GM18907 (cell line): ENCODE data around the gene MAP2K7.
"Not testable (repeated sequence)": the region's sequence is repeated elsewhere in the genome, so short reads cannot be mapped to it uniquely, and the experiment has no call there.

ENCODE experiments used
- ATAC-seq: cut with Tn5 transposase; IDR thresholded peaks from one replicate; pipeline ENCODE4 v1.9.1; 2021; ENCODE audit warnings: mild to moderate bottlenecking, moderate library complexity; ENCODE audit not compliant: unreplicated experiment

MAP2K7 gene

DNA sequence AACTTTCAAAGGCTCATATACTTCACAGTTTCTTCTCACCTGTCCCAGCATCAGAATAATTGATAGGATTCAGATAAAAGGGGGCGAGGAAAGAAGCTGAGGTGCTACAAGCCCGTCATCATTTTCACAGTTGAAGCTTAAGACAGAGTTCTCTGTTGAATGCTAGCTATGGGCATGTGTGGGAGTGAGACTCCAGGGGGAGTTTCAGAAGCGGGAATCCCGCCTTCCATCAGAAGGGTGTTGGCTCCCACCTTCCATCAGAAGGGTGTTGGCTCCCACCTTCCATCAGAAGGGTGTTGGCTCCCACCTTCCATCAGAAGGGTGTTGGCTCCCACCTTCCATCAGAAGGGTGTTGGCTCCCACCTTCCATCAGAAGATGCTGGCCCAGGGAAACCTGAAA, 57.4 kb downstream of the MAP2K7 start:
- ATAC-seq: not testable (repeated sequence)

DNA sequence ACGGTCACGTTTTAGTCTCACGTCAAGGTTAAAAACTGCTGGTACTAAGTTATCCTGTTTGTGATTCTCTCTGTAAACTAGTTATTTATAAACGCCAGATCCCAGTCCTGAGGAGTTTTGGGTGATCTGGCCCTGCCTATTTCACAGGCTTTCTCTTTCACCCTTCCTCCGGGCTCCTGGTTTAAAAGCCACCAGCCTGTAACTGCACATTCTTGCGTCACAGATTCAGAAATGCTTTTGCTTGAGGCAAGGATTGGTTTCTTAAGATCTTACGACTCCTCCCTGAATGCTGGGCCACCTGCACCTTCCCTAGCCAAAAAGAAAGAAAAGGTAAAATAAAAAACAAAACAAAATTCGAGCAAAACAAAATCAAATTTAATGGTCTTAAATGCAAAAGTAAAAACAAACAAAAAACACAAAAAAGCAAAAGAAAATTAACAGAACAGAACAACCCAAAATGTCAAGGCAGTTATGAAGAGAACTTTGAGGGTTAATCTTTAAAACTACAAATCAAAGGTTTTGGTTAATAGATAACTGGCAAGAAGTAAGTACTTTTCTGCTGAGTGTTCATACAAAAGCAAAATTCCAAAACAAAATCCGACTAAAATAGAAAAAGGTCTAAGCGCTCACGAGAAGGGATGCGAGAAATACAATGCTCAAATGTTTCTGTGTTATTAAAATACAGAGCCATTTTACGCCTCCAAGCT, 58.4 kb downstream of the MAP2K7 start:
- no peak for ATAC-seq

GRCh38 chr19:7962644-7963268, 59.1 kb downstream of the MAP2K7 start:
- ATAC-seq: no peak

- ATAC-seq: no peak
These were observed 59.9 kb downstream of the MAP2K7 start for GRCh38 chr19:7963566-7963965.
